Stimulated activated CD4-positive, alpha-beta T cell treated with anti-CD3 and anti-CD28 coated beads, Interleukin-12 subunit alpha, Interleukin-12 subunit beta, amount 100 ng/mL, for 4 hours (primary cell): Measurements from ENCODE around the gene NT5DC3.

Source experiments
- DNase-seq: peaks from one replicate; pipeline ENCODE4 v3.0.0-alpha.2; 2020

The NT5DC3 gene

DNA sequence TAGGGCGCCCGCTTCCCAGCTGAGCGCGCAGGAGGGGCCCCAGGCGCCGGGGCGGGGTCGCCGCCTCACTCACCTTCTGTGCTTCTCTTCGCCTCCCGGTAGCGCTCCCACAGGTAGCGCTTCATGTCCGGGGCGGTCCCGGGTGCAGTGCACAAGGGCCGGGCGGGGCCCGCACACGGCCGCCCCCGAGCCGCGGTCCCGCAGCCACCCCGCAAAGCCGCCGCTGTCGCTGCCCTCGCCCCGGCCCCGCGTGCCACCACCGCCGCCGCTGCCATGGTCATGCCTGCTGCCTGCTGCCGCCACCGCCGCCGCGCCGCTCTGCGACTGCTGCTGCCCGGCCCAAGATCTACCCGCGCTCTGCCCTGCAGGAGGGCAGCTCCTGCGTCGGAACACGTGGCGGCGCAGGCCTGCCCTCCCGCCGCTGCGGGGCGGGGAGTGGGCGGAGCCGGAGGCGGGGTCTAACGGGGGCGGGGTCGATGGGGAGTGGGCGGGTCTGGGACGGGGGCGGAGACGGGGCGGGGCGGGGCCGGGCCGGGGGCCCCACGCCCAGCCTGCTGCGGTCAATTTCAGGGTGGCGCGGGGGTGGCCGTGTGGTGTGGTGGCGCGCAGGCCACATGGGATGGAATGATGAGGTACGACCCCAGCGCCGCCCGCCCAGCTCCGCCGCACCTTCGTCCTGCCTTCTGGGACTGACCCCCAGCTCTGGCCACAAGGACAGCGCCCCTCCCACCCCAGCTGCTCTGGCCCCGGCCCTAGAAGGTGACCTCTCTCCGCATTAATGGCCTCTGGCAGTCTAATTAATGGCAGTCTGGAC is at the start of gene NT5DC3:
Gene NT5DC3, minus strand, starts transcription at position 359 of the 814 bp plus-strand sequence. Its CDS starts 78 bp downstream, at position 281.
- DNase-seq, result peak; percentile 80

DNA sequence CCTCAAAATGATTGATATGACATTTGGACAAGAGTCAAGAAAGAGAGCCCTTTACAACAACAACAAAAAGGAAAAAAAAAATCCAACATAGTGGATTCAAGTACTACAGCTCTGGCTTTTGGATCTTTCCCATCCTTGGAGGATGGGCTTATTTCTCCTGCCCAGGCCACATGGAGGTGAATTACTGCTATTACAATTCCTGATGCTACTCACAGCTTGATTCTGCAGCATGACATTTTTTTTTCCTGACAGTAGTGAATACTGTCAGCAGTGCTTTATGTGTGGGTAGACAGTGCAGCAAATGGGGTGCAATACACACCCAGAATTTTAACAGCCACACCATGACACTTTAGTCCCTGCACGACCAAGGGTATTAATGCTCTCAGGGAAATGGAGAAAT is 46.7 kb upstream of the NT5DC3 start:
- DNase-seq, result no peak

- no peak for DNase-seq
These were observed 45.3 kb upstream of the NT5DC3 start for GRCh38 chr12:103886195-103886797.

DNA sequence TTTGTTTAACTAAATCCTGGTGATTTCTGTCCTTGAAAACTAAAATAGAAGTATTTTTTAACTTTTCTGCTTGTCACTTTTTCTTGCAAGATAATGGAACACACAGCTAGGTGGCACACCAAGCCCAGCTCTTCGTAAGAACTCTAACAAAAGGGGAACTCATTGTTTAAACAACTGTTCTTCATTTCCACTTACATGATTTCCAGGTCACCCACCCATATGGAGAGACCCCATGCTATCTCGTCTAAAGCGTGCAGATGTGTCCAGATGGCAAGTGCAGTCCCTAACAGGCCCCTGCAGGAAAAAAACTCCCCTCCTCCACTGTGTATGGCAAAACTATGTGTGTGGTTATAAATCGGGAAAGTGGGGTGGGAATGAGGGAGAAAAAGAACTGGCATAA is 43.3 kb upstream of the NT5DC3 start:
- DNase-seq, result peak; percentile 18

DNA sequence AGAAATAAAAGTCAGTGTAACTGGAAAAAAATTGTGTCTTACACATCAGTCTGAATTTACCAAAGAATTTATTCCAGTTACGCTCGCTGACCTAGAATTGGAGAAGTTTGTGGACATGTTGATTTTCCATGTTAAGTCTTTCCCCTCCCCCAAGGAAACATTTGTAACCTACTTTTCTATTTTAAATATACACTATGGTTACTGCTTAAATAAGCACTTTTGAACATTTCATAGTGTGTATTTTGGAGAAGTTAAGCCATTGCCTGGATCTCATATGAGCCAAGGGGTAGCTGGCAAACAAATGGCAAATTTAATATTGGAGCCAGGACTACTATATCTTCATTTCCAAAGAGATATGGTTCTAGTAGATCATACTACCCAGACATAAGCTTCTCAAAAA is 42.9 kb upstream of the NT5DC3 start:
- no peak for DNase-seq

DNA sequence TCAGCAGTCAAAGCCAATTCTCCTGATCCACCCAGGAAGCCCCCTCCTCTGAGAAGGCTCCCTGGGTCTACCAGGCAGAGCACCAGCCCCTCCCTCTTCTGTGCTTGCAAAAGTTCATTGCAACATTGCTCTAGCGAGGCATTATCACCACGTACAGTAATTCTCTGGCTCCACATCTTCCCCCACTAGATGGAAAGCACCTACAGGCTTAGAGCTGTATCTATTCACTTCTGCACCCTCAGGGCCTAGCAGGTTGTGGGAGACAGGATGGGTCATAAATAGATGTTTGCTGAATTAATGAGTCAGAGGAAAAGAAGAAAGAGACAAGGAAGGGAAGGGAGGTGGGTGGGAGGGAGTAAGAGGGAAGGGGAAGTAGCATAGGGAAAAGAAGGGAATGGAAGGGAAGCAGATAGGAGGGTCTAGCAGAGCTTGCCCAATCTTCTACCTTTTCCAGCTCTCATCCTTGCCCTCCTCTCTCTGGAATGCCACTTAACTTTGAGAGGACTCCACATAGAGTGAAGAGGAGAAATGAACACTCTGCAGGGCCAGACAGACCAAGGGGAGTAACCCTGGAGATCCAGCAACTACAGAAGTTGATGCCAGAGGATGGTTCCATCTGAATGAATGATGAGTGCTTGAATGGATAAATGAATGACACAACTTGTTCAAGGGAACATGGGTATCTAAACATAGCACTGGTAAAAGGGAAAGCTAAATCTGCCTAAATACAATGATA is 42.0 kb upstream of the NT5DC3 start:
- DNase-seq, result no peak

DNA sequence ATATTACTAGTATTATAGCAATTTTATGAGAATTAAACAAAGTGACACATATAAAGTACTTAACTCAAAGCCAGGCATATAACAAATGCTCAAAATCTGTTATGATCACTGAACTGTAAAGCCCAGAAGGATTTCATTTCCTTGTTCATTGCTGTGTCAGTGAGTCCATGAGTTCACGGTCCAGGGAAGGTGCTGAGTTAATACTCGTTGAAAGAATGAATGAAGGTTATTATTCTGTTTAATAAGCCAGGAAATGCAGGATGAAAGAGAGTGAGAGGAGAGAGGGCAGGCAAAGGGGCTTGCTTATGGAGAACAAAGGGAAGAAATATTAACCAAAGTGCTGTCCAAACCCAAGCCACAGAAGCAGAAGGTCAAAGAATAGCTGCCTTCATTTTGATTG is 40.2 kb upstream of the NT5DC3 start:
- DNase-seq, result no peak

GRCh38 chr12:103880299-103881142 is 39.5 kb upstream of the NT5DC3 start:
- DNase-seq, result no peak

DNA sequence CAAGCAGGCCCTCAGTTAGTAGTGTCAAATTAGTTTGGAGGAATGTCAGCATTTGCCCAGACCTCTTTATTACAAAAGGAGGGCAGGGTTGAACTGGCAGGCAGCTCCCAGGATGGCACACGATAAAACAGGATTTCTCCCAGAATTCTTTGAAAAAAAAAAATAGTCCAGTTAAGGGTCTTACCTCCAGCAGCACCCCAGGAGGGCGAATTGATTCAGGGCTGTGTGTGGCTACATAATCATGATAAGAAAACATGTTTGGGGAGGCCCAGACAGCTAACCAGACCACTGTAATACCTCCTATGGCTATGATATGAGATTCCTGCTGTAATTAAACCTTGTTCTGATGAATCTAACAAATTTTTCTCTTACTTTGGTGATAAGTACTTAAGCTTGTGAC is 38.8 kb upstream of the NT5DC3 start:
- DNase-seq, result no peak

DNA sequence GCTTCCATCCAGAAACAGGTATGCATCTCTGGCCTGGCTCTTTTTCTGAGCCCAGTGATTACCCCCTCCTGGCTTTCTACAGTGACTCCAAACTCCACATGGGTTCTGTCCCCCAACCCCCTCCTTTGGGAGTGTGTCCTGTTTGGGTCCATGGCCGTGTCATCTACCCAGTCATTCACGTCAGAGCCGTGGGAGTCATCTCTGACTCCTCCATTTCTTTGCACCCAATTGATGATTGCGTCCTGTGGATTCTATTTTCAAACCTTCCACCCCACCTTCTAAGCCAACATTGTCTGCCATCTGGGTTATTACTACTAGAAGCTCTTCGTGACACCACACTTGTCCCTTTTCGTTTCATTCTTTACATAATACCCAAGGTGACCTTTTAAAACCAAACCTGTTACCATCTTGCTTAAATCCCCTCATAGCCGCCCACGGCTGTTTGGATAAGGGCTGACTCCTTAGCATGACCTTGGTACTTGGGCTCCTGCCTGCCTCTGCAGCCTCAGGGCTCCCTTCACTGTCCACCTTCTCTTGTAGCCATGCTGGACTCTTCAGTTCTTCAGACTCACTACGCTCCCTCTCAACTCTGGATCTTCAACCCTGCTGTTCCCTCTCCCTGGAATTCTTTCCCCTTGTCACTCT is 38.1 kb upstream of the NT5DC3 start:
- no peak for DNase-seq

DNA sequence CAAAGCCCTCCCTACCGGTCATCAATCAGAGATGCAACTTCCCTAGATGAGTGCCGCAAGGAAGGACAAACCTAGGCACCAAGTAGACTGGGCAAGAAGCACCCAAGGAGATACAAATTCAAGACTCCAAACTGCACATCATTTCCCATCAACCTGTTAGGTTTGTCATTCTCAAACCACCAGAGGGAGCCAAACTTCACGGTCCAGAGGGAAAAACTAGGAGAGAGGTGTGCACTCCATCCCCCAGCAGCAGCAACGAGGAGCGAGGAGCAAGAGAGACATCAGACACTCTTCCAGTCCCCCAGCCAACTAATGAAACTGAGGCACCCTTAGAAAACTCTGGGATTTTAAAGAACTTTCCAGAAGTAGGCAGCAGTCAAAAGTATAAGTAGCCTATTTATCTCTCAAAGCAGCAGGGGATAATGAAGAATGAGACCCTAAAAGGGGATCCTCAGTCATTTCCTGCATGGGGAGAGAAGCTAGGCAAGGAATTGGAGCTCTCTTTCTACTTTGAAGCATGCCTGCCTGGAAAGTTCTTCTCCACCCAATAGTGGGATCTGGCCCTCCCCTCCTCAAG is 37.0 kb upstream of the NT5DC3 start:
- DNase-seq, result peak; percentile 34

DNA sequence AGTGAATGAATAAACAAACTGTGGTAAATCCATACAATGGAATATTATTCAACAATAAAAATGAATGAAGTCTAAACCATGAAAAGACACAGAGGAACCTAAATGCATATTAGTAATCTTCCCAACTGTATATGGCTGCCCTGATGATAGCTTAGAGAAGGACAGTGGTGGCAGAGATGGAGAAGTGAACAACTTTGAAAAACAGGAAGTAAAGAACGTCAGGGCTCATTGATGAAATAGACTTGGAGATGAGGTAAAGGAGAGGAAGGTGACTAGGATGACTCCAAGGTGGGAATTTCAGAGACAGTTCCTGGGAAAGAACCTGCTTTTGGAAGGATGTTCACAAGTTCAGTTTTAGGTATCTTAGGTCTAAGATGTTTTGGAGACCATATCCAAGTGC is 36.3 kb upstream of the NT5DC3 start:
- DNase-seq, result no peak

- no peak for DNase-seq
These were observed 34.6 kb upstream of the NT5DC3 start for GRCh38 chr12:103875666-103876065.

DNA sequence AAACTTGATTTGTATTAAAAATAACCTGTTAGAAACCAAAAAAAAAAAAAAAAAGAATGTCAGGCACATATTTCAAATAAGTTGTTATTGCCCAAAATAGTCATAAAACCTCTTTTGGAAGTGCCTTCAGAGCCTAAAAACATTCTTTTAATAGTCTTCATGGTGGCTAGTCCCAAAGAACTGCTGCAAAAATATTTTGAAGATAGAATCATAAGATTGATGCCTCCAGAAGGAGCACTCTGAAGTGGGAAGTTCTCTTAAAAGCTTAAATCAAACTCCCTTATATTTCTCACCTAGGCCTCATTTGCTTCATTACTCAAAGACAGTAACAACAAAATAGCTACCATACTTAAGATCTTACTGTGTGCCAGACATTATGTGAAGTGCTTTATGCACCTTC is 27.2 kb upstream of the NT5DC3 start:
- no peak for DNase-seq

GRCh38 chr12:103865151-103865730 is 24.2 kb upstream of the NT5DC3 start:
- DNase-seq, result no peak

DNA sequence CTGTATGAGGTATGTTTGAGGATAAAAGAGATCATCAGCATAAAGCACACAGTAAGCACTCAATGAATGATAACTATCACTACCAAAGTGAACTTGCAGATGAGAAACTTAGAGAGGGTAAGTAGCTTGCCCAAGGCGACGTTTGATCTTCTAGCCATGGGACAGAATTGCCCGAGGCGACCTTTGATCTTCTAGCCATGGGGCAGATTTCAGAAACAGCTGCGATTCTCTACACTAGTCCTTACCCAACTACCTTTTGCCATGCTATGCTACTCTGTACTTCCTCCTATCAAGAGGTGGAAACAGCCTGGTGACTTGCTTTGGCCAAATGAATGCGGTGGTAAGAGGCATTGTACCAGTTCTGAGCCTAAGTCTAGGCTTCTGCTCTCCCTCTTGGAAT is 23.7 kb upstream of the NT5DC3 start:
- no peak for DNase-seq

DNA sequence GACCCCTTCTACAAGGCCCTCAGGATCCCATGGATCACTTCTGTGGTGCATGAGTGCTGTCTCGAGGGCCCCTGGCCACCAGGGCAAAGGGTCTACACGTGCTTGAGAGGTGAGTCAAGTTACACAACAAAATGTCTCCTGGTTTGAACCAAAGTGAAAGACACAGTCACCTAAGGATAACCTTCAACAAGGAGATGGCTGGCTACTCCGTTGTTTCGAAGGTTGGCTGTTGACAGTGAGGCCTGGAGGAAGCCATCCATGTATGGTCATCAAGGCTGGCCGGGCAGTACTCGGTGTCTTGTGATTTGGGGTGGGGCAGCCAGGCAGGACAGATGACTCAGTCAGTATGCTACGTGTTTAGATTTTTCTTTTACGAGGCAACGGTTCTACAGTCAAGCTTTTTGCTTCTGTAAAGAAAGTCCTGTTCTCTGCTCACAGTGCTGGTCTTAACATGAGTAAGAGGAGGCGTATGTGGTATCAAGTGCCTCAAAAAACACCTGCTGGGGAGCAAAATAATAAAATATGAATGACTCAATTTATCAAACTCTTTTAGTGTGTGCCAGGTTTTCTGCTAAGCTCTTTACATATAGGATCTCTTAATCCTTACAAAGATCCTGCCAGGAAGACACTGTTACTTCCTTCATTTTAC is 18.0 kb upstream of the NT5DC3 start:
- no peak for DNase-seq

DNA sequence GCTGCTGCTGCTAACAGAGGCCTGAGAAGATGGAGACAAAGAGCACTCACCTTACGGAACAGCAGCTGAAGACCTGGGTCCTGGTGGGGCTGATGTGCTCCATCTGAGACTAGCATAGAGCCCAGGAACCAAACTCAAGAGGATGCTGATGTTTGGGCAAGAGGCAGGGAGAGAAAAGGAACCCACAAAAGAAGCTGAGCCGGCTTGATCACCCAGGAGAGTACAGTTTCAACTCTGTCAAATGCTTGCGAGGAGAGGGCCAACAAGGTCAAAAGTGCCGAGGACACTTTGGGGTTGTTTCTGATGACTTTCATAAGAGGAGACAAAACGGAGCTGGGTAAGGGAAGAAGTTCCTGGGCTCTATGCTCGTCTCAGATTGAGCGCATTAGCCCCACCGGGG is 17.3 kb upstream of the NT5DC3 start:
- DNase-seq, result no peak

DNA sequence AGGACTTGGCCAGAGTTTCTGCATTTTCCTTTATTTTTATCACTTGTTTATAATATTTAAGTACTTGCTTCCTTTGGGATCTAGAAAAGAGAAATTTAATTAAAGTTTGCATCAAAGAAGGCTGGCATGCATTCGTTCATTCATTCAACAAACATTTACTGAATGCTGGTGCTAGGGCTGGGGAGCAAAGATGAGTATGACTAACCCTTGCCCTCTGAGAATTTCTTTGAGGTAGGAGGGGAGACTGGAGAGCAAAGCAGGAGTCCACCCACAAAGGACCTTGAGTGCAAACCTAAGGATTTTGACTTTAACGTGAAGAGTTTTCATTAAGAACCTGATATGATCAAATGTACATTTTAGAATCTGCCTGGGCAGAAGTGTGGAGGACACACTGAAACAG is 16.1 kb upstream of the NT5DC3 start:
- no peak for DNase-seq

GRCh38 chr12:103855896-103856657 is 15.0 kb upstream of the NT5DC3 start:
- DNase-seq, result no peak
